GM19043 (cell line): ENCODE measurements around the gene ACACA.
A peak's percentile ranks its signal among the peaks of the same experiment; 100 is the strongest.

Source experiments
- ATAC-seq: cut with Tn5 transposase; IDR thresholded peaks from one replicate; pipeline ENCODE4 v1.9.1; 2021; ENCODE audit warnings: low read depth; ENCODE audit not compliant: unreplicated experiment

The ACACA gene

DNA sequence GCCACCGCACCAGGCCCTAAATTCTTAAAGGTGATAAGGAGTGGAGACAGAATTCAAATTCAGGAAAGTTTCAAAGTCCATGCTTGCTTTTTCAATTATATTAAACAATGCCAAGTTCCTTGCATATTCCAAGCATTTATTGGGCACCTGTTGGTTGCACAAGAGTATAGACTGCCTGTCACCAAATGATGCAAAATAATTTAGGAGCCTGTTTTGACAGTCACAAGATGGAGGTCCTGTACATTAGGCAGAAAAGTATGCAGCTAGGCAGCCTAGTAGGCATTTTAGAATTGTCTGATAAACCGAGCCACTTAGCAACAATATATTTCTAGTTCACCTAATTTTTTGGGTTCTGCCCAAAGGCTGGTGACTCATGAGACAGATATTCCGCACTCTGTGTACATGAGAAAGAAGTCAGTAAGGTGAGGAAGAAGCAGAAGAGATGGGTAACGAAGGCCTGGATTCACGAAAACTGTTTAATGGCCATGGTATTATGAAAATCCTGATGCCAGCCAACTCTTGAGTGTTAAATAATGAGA, 7.3 kb downstream of the ACACA start:
- no peak for ATAC-seq

DNA sequence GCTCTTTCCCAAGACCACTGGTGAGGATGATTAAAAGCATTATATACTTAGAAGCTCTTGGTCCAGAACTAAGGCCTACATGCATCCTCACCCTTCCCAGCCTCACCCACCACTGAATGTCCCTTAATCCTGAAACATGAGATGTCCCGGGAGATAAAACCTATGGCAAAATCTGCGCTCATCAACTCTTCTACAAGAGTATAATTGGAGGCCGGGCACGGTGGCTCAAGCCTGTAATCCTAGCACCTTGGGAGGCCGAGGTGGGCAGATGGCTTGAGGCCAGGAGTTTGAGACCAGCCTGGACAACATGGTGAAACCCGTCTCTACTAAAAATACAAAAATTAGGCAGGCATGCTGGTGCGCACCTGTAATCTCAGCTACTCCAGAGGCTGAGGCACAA, 13.3 kb downstream of the ACACA start:
- ATAC-seq: no peak

DNA sequence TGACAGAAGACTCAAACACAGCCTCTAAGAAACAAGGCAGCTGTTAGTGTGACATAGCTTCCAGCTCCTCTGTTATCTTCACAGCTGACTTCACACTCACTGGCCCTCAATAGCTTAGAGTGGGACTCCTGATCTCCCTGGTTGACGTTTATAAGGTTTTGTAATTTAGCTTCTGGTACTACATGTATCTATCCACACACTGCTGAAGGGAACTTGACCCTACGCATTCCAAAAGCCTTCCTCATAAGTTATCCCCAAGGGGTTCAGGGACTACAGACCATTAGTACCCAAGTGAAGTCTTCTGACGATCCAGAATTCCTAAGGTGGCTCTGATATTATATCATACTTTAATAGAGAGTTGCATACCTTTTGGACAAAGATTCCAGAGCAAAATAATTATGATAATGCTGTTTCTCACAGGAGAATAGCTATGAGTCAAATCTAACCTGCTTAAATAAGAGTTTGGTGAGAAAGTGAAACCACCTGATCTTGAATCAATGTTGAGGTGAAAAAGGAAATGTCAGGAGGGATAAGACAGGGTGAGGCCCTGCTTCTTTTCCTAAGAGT, 14.5 kb downstream of the ACACA start:
- no peak for ATAC-seq

DNA sequence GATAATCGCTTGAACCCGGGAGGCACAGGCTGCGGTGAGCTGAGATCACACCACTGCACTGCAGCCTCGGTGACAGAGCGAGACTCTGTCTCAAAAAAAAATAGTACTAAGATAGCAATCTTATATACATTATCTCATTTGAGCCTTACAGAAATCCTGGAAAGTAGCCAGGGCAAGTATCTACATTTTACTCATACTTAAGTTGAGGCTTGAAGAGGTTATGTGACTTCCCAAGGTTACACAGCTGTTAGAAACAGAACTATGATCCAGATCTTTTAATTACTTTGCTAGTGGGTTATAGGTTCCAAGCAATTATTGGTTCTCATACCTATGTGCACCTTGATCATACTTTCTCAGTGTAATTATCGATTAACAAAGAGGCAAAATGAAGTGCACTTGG, 15.5 kb downstream of the ACACA start:
- no peak for ATAC-seq

DNA sequence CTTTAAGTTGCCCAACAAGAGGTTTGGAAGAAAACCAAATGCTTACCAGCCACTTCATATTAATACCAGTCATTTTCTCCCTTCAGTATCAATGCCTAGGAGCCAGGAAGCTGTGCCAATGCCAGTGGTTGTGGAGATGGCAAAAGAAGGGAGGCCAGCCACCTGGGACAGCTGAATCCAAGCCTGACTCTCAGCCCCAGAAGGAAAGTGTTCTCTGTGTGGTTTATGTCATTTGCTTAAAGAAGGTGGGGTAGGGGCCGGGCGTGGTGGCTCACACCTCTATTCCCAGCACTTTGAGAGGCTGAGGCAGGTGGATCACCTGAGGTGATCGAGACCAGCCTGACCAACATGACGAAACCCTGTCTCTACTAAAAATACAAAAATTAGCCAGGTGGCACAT, 17.5 kb downstream of the ACACA start:
- no peak for ATAC-seq

DNA sequence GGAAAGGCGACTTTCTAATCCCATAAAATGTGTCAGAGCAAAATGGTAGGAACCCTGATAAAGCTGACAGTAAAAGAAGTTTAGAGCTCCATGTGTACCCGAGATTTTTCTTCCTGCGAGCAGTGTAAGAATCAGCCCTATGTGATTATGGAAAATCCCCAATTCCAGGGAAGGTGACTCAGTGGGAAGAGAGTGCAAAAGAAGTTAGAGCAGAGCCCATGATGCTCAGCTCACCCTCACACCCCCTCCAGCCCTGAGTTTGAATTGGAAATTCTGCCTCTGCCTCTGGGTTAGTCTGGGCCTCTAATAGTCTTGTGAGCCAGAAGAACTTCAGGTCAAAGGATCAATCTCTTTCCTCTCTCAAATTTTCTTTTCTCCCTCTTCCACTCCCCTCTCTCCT, 18.4 kb downstream of the ACACA start:
- no peak for ATAC-seq

DNA sequence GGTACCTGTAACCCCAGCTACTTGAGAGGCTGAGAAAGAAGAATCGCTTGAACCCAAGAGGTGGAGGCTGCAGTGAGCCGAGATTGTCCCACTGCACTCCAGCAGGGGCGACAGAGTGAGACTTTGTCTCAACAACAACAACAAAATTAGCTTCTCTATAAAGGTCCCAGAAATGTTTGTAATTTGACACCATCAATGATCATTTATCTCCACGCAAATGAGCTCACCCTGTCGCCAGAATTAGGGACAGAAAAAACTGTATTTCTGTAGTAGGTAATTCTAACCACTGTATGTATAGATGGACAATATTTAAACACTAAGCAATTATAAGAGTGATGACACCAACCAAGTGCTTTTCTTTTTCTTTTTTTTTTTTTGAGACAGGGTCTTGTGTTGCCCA, 20.2 kb downstream of the ACACA start:
- no peak for ATAC-seq

DNA sequence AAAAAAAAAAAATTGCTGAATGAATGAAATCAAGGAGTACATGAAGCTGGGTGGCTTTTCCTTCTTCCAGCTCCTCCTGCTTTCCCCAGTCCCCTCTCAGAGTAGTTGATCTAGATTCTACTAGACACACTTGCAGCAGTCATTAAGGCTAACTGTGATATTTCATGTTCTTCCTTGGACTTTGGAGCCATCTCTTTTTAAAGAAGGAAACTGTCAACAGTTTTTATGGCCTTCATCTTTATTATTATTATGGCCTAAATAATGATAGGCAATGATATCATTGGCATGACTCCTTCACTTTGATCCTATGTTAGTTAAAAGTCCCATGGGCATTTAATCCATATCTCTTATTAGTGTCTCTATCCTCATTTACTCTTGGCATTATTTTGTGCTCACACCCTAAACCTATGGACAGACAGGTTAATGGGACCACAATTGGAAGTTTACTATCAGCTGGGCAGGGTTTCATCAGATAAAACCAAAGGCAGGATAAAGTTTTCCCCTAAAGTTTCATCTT, 21.1 kb downstream of the ACACA start:
- no peak for ATAC-seq

DNA sequence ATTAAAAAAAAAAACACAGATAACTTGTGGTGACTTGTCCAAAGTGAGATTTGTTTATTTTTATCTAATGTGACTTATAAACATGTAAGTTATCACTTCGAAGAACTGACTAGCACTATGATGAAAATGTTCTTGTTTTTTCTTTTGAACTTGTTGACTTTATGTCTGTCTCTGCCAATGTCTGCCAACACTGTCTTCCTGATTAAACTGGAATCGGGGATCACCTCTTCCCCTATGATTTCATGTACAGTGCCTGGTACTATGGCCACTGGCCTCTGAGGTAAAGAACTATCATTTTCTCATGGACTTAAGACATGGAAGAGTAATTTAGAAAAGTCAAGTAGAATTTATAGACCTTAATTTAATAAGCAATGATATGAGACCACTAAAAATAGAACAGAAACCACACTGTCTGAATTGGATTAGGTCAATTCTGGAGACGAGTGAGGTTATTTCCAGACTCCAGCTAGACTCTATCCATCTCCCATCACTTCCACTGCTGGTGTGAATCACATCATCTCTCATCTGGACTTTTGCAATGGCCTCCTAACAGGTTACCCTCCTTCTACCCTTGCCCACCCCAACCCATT, 22.0 kb downstream of the ACACA start:
- ATAC-seq: no peak

DNA sequence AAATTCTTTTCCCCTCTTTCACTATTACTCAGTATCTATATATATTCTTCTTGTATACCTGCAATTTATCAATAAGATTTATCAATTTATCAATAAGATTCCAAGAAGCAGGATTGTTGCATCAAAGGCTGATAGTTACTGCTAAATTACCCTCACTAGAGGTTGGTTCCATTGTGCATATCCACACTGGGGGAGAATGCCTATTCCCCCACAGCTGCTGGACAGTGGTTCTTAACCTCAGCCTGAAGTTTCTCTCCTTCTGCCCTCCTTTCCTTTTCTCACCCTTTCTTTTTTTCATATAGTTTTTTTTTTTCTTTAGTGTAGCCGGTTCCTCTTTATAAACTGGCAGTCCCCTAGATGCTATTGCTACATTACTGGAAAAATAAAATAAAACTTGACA, 24.6 kb downstream of the ACACA start:
- ATAC-seq: no peak

DNA sequence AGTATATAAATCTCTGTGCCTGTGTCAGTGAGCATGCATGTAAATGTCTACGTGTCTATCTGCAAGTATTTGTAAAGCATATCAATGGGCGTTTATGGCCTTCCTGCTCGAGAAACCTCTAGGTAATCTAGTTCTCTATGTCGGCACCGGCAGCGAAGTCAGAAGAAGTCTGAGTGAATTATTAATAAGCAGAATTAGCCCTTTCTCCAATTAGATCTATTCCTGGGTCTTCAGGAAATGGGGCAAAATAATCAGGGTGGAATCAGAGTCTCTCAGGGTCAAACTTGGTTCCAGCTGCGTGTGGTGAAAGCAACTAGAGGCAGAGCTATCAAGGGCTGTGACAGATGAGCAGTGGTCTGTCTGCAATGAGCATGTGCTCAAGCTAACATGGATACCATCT, 30.9 kb downstream of the ACACA start, which contains the start of gene C17orf78:
Gene C17orf78 (plus strand): TSS at position 280 of the 400 bp plus-strand sequence. CDS start 108 bp downstream, at position 388.
- no peak for ATAC-seq

DNA sequence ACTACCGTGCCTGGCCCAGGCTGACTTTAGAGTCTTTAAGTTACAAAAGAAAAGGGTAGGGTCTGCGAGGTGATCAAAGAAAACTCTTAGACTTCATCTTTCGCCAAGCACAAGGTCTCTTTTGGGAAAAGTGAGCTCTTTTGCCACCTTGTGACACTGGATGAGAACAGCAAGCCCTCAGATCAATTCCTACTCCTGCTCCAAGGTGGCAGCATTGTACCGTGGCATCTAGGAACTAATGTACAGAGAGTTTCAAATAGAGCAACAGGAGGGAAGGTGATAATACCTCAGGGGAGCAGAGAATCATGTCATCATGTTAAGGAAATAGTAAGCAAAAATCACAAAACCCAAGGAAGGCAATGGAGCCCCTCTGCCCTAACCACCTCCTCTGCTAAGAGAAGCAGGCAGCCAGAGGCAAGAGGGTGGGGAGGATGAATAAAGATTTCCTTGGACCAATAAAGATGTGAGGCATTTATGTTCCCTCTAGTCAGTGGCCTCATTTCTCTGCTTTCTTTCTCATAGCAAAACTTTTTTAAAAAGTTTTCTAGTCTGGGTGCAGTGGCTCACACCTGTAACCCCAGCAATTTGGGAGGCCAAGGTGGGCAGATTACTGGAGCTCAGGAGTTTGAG, 33.0 kb downstream of the ACACA start:
- no peak for ATAC-seq

DNA sequence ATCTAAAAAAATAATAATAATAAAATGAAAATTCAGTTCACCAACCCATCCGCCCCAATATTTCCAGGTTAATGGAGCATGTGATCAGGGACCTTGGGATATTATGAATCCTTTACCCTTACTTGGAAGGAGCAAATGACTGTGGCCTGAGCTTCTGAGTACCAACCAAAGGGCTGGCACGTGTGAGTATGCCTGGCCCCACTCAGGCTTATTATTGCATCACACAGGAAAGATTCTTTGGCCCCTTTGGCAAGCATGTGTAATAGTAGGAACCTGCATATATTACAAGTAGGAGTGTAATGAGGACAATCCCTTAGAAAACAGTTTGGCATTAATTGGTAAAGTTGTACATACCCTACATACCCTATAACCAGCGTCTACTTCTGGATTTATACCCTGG, 38.1 kb downstream of the ACACA start:
- no peak for ATAC-seq

DNA sequence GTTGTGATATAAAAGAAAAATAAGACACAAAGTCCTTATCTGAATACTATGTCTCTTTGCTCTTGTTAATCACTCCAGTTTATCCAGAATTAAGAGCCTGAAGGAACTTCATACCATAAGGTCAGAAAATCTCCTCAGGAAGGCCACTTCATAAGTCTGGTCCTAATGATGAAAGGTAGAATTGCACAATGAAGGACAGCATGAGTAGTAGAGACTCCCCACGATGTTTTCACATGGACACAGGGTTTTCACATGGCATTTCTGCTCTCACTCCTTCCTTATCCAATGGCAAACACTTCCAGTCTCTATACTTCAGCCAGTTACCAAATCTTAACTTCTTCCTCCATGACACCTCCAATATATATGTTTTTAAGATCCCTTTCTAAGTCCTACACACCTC, 41.0 kb downstream of the ACACA start:
- ATAC-seq: no peak

DNA sequence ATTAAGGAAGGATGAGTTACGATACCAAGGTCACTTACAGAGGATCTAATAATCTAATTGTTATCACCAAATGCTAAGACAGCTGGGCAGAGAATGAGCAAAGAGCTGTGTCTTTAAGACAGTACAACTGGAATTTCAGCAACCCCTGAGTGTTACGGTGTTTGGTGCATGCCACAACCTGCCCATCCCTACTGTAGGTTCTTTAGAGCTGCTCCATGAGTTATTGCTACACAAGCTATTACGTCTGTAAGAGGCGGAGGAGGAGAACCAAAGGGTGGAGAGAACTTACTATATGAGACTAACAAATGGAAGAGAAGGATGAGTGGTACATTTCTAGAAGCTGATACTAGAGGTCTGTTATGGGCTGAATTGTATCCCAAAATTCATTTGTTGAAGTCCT, 45.1 kb downstream of the ACACA start:
- no peak for ATAC-seq

DNA sequence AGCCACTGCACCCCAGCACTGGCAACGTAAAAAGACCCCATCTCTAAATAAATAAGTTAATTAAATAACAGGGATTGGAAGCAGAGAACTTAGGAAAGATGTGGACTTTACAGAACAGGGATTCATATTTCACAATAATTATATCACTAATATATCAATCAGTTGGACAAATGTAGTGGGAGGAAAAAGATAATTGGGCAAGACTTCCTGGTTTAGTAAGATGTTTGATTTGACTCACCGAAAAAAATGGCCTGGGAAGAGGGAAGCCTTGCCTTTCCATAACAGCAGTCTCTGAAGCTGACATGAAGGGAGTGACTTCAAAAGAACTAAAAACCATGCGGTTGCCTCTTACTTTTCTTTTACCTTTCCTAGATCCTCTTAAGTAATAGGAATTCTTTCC, 46.0 kb downstream of the ACACA start:
- no peak for ATAC-seq

DNA sequence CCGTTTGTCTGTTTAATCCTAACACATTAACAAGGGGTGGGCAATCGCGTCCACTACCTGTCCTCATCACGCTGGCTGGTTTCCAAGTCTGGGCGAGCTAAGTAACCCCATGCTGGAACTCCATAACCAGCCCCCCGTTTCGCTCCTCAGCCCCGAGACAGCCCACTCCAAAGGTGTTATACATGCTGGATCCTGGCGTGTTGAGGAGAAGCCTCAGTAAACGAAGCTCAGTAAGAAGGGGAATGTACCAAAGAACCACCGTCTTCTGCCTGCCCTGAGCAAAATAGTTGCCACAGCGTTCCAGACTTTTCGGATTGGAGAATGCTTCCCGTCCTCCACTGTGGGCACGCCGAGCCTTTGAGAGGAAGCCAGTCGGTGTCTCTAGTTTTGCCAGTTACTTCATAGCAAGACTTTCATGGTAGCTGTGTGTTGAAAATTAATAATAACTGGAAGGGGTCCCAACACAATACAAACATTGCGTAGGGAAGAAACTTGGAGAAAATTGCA, 46.9 kb downstream of the ACACA start:
- ATAC-seq: no peak

DNA sequence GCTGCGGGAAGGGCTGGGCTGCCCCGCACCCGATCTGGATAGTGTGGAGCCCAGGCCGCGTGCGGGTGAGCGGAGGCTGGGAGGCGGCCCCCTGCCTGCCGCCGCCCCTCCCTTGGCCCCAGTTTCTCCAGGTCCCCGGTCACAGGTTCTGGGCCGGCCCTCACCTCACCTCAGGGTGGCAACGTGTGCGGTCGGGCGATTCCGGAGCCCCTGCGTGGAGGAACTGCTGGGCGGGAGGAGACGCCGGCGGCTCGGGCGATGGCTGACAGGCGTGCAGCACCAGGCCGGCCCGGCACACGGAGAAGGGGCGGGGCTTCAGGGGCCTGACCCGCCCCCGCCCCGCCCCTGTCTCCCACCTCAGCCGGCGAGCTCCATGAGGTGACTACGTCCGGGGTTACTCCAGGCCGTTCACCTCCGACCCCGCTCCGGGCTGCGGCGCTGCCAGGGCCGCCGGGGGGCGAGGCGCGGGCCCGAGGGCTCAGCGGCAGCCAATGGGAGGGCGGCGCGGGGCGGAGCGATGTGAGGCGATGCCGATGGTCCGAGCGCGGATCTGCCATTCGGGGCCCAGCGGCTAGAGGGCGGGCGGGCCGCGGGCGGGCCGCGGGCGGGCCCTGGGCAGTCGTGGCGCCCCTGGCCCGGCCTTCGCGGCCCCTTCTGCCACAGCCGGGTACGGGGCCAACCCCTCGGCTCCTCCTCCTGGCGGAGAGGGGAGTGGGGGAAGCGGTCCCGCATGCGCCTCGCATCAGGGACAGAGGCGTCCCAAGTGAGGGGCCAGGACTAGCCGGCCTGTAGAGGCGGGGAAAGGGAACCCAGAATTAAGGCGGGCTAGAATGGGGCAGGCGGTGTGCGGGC, 47.6 kb downstream of the ACACA start:
- ATAC-seq: peak; percentile 87

DNA sequence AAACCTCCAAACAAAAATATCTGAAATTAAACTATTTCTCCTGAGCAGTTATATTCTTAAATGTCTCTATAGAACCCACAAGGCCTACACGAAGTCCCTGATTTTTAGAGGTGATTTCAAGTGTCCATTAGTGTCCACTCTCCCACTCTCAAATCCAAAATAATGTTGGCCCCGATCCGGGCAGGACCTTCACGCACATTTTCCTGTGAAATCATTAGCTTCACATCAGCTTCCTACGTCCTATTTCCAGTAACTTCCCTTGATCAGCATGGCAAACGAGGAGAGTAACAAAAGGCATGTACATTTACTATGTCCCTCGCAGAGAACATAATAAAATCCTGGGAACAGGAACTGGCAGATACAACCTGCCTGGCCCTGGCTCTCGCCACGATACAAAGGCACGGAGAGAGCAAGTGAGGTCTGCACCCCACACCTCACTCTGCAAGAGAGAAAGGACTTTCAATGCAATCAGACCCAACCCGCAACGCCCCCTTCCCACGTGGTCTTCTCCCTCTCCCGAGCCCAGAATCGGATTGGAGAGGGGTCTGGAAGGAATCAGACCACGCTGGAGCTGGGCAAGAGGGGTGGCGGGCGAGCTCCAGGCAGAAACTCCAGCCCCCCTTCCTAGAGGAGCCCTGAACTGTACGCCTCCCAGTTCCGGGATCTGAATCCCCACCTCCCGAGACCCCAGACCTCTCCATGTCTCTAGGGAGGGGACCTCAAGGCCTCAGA, 48.4 kb downstream of the ACACA start:
- ATAC-seq: no peak
